ENCODE data around the gene ORMDL1. TPM values are rescaled to one million over a fixed set of nuclear protein-coding genes. Genes with fewer than 3 reads are reported as not detected.

Gene ORMDL1
- total and polyA plus RNA-seq, 2 of the 4 experiments (the other 2 are of a cell fraction): 35.8 to 66.8 TPM

GRCh38 chr2:189770590-189771322, 13.4 kb downstream of the ORMDL1 start:
- WGBS, 2 experiments (ENCODE audit: extremely low coverage in 2 of 2, insufficient read length in 1 of 2): no CpG with 5 or more reads among the region's 6 CpGs
- Histone ChIP-seq H2BK15ac (ENCODE audit: low read depth, low read length) (no peak overlapping the region), H3K4me3 (ENCODE audit: insufficient read depth, low read depth, low read length) (no peak overlapping the region), H3K36me3 (ENCODE audit: control insufficient read depth, insufficient read depth, low read length) (peaks cover 20% of the 10 kb centered on the region), H3K56ac (ENCODE audit: extremely low read depth, insufficient read depth, low read length) (no peak overlapping the region), H2BK5ac (ENCODE audit: low read depth, low read length, poor library complexity, severe bottlenecking) (no peak overlapping the region), H2AK9ac (replicated peaks; ENCODE audit: low read depth, low read length, poor library complexity) (no peak overlapping the region), H3K4me2 (ENCODE audit: low read depth, low read length) (no peak overlapping the region), H3K14ac (replicated peaks; ENCODE audit: low read depth, low read length) (no peak overlapping the region), H3K23ac (ENCODE audit: low read depth, low read length) (no peak overlapping the region), H3K4me1 (ENCODE audit: control insufficient read depth, insufficient read depth, low read length) (no peaks in the 10 kb centered on the region), H2BK120ac (ENCODE audit: low read depth, low read length) (no peak overlapping the region), H4K8ac (ENCODE audit: low read depth in 2 of 2, low read length in 2 of 2) (no peak overlapping the region), H4K20me1 (ENCODE audit: insufficient read depth, low read length) (no peaks in the 10 kb centered on the region), H4K91ac (ENCODE audit: insufficient read depth, low read depth, low read length) (no peak overlapping the region), H3K9ac (ENCODE audit: low read depth, low read length) (no peak overlapping the region), H3K18ac (ENCODE audit: low read depth, low read length) (no peak overlapping the region), H2BK20ac (ENCODE audit: low read depth, low read length) (no peak overlapping the region), H3K4ac (ENCODE audit: low read depth, low read length) (no peak overlapping the region), H4K5ac (ENCODE audit: low read depth, low read length) (no peak overlapping the region), H2AK5ac (ENCODE audit: low read depth, low read length) (no peak overlapping the region), H2AFZ (replicated peaks; ENCODE audit: low read length, poor library complexity) (no peak overlapping the region), H3K79me1 (ENCODE audit: low read depth in 1 of 2, low read length in 2 of 2) (peaks cover 0 to 4% of the 10 kb centered on the region in 2 experiments; a peak in 1 of 4 replicates), H3K27ac (ENCODE audit: insufficient read depth, low read length) (no peak overlapping the region), H3K27me3 (ENCODE audit: control insufficient read depth, insufficient read depth, low read length) (no peaks in the 10 kb centered on the region), H3K9me3 (ENCODE audit: control insufficient read depth, insufficient read depth, low read length) (no peaks in the 10 kb centered on the region), H3K9me1 (ENCODE audit: insufficient read depth, low read length) (no peaks in the 10 kb centered on the region)
- POLR2A ChIA-PET (ENCODE audit: unreplicated experiment): no interaction called here
- in situ Hi-C loops (cut with MboI; ENCODE audit: low sequenced_read_pairs) (no loop called here), dilution Hi-C loops (cut with HindIII; ENCODE audit: low sequenced_read_pairs, unreplicated experiment) (no loop called here), intact Hi-C loops (cut with micrococcal nuclease) (no loop called here)
- CTCF ChIA-PET: no interaction called here
- BruUV-seq (replicated peaks): no TSS peak
- no peak for ATAC-seq (ENCODE audit: low read depth)
- TF ChIP-seq BHLHE40 (IDR thresholded peaks at IDR 0.05; ENCODE audit: low read depth, low read length) (no peak), CHD1 (IDR thresholded peaks at IDR 0.05; ENCODE audit: low read depth, low read length) (no peak), NFE2L2 (IDR thresholded peaks at IDR 0.05; ENCODE audit: low read depth, low read length) (no peak), RAD21 (IDR thresholded peaks at IDR 0.05; ENCODE audit: low read length) (no peak), MAZ (IDR thresholded peaks at IDR 0.05; ENCODE audit: borderline replicate concordance, low read depth, low read length) (no peak), POLR2A (IDR thresholded peaks at IDR 0.05; ENCODE audit: low read depth, low read length) (no peak), RCOR1 (IDR thresholded peaks at IDR 0.05; ENCODE audit: insufficient replicate concordance, low read length) (no peak), CEBPB (IDR thresholded peaks at IDR 0.05; ENCODE audit: low read depth, low read length) (no peak), SMC3 (IDR thresholded peaks at IDR 0.05; ENCODE audit: low read depth, low read length) (no peak), FOS (IDR thresholded peaks at IDR 0.05; ENCODE audit: low read depth, low read length) (no peak), RFX5 (IDR thresholded peaks at IDR 0.05; ENCODE audit: low read depth, low read length) (no peak), ELK1 (IDR thresholded peaks at IDR 0.05; ENCODE audit: borderline replicate concordance, low read depth, low read length) (no peak), MAFK (IDR thresholded peaks at IDR 0.05; ENCODE audit: low read depth, low read length) (no peak), MXI1 (IDR thresholded peaks at IDR 0.05; ENCODE audit: borderline replicate concordance, low read depth, low read length) (no peak)
- TF ChIP-seq, protein P1, sequence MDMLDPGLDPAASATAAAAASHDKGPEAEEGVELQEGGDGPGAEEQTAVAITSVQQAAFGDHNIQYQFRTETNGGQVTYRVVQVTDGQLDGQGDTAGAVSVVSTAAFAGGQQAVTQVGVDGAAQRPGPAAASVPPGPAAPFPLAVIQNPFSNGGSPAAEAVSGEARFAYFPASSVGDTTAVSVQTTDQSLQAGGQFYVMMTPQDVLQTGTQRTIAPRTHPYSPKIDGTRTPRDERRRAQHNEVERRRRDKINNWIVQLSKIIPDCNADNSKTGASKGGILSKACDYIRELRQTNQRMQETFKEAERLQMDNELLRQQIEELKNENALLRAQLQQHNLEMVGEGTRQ (IDR thresholded peaks at IDR 0.05; ENCODE audit: low read depth, low read length): no peak
- TF ChIP-seq, protein P2, sequence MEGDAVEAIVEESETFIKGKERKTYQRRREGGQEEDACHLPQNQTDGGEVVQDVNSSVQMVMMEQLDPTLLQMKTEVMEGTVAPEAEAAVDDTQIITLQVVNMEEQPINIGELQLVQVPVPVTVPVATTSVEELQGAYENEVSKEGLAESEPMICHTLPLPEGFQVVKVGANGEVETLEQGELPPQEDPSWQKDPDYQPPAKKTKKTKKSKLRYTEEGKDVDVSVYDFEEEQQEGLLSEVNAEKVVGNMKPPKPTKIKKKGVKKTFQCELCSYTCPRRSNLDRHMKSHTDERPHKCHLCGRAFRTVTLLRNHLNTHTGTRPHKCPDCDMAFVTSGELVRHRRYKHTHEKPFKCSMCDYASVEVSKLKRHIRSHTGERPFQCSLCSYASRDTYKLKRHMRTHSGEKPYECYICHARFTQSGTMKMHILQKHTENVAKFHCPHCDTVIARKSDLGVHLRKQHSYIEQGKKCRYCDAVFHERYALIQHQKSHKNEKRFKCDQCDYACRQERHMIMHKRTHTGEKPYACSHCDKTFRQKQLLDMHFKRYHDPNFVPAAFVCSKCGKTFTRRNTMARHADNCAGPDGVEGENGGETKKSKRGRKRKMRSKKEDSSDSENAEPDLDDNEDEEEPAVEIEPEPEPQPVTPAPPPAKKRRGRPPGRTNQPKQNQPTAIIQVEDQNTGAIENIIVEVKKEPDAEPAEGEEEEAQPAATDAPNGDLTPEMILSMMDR (conservative IDR thresholded peaks at IDR 0.05; ENCODE audit: low read depth, low read length): no peak
- no peak for DNase-seq

Measured in IMR-90 (cell line).